ENCODE data around the gene RAP1B. TPM values are rescaled to one million over a fixed set of nuclear protein-coding genes. Genes with fewer than 3 reads are reported as not detected.
A peak's percentile ranks its signal among the peaks of the same experiment; 100 is the strongest.

The RAP1B gene
- total RNA-seq, 2 experiments from 2014 or later: 256 to 261 TPM

GRCh38 chr12:68602720-68603119 lies 8.0 kb upstream of the RAP1B start:
- H3K9me3 ChIP-seq (ENCODE audit: control insufficient read depth in 1 of 2, insufficient read depth in 1 of 2, low read length in 2 of 2): no peaks in the 10 kb centered on the region
- H3K27me3 ChIP-seq (ENCODE audit: control insufficient read depth in 1 of 2, insufficient read depth in 2 of 2, low read length in 2 of 2): no peaks in the 10 kb centered on the region
- no peak for TF ChIP-seq CTCF (IDR thresholded peaks at IDR 0.05)
- Mint-ChIP-seq H3K4me1 (ENCODE audit: low read depth) (peaks cover 43% of the 10 kb centered on the region), H3K27ac (no peak overlapping the region), H3K36me3 (ENCODE audit: low read depth) (no peaks in the 10 kb centered on the region), H3K4me3 (no peak overlapping the region), H3K27me3 (no peaks in the 10 kb centered on the region), H3K9me3 (no peaks in the 10 kb centered on the region)
- ATAC-seq (ENCODE audit: poor library complexity) (no peak), DNase-seq (no peak)
- POLR2A ChIA-PET: interaction anchor here (1.6 to 1.7 kb wide), 3 partner anchors 8 to 25 kb away, joined by 5 to 13 read pairs (median 6); partner anchors contain the start of gene RAP1B
- intact Hi-C loops (cut with DNase I, micrococcal nuclease): no loop called here
- no peak overlapping the region for H3K27ac ChIP-seq (ENCODE audit: low read depth in 1 of 2, low read length in 2 of 2)
- peaks cover 15% of the 10 kb centered on the region for H3K4me1 ChIP-seq (ENCODE audit: insufficient read depth, low read length)
- no peak overlapping the region for H3K4me3 ChIP-seq (ENCODE audit: low read length)
- H3K36me3 ChIP-seq (ENCODE audit: insufficient read depth, low read length): no peaks in the 10 kb centered on the region
- CTCF ChIA-PET: interaction anchor here (1.0 kb wide), 1 partner anchor 205 kb away, joined by 3 read pairs; the partner anchor contains the start of gene MDM2

GRCh38 chr12:68608191-68608590 lies 2.5 kb upstream of the RAP1B start:
- DNase-seq (no peak), ATAC-seq (ENCODE audit: poor library complexity) (no peak)
- Mint-ChIP-seq H3K9me3 (no peaks in the 10 kb centered on the region), H3K4me1 (ENCODE audit: low read depth) (peaks cover 25% of the 10 kb centered on the region), H3K27ac (peak overlapping the region; percentile 52), H3K36me3 (ENCODE audit: low read depth) (peaks cover 20% of the 10 kb centered on the region), H3K27me3 (no peaks in the 10 kb centered on the region), H3K4me3 (peak overlapping the region; percentile 76)
- no peak for TF ChIP-seq CTCF (IDR thresholded peaks at IDR 0.05)
- ChIA-PET POLR2A (interaction anchor here (1.4 to 5.8 kb wide), 2 partner anchors 14 to 70 kb away, joined by 5 to 119 read pairs; no protein-coding TSS in a partner anchor), CTCF (no interaction called here)
- intact Hi-C loops (cut with DNase I, micrococcal nuclease): loop anchor here in 1 of 2 experiments (5.0 kb wide), 1 partner anchor 76 kb away; no protein-coding TSS in a partner anchor
- H3K9me3 ChIP-seq (ENCODE audit: control insufficient read depth in 1 of 2, insufficient read depth in 1 of 2, low read length in 2 of 2): no peaks in the 10 kb centered on the region
- no peak overlapping the region for H3K4me3 ChIP-seq (ENCODE audit: low read length)
- no peaks in the 10 kb centered on the region for H3K36me3 ChIP-seq (ENCODE audit: insufficient read depth, low read length)
- H3K27me3 ChIP-seq (ENCODE audit: control insufficient read depth in 1 of 2, insufficient read depth in 2 of 2, low read length in 2 of 2): no peaks in the 10 kb centered on the region
- H3K27ac ChIP-seq (ENCODE audit: low read depth in 1 of 2, low read length in 2 of 2): no peak overlapping the region
- H3K4me1 ChIP-seq (ENCODE audit: insufficient read depth, low read length): peaks cover 12% of the 10 kb centered on the region

GRCh38 chr12:68609998-68610369 lies 715 bp upstream of the RAP1B start:
- H3K27me3 ChIP-seq (ENCODE audit: control insufficient read depth in 1 of 2, insufficient read depth in 2 of 2, low read length in 2 of 2): no peaks in the 10 kb centered on the region
- no peaks in the 10 kb centered on the region for H3K9me3 Mint-ChIP-seq
- peaks cover 17% of the 10 kb centered on the region for H3K4me1 ChIP-seq (ENCODE audit: insufficient read depth, low read length)
- H3K36me3 ChIP-seq (ENCODE audit: insufficient read depth, low read length): no peaks in the 10 kb centered on the region
- ChIA-PET POLR2A (interaction anchor here (0.7 to 5.9 kb wide), 44 partner anchors 8 to 1341 kb away, joined by 3 to 119 read pairs (median 6); partner anchors contain the start of genes CAND1, DYRK2, MDM1 and MDM2), CTCF (interaction anchor here (0.6 to 2.2 kb wide), 4 partner anchors 23 to 436 kb away, joined by 3 to 6 read pairs (median 4); partner anchors contain the start of gene MDM2)
- ATAC-seq (ENCODE audit: poor library complexity): no peak
- TF ChIP-seq CTCF (IDR thresholded peaks at IDR 0.05): no peak
- no peaks in the 10 kb centered on the region for H3K27me3 Mint-ChIP-seq
- peaks cover 37% of the 10 kb centered on the region for H3K4me1 Mint-ChIP-seq (ENCODE audit: low read depth)
- H3K27ac ChIP-seq (ENCODE audit: low read depth in 1 of 2, low read length in 2 of 2): peak overlapping the region; percentile 84 to 91
- DNase-seq: peak in 3 of 14 experiments; percentile 49 to 67 (median 62)
- peak overlapping the region; percentile 76 for H3K4me3 ChIP-seq (ENCODE audit: low read length)
- peak overlapping the region; percentile 90 for H3K4me3 Mint-ChIP-seq
- intact Hi-C loops (cut with DNase I, micrococcal nuclease): loop anchor here (2.0 to 10.0 kb wide), 8 partner anchors 19 to 195 kb away; partner anchors contain the start of genes SLC35E3 (in 2 of the 2) and MDM2 (in 1 of the 2)
- peak overlapping the region; percentile 94 for H3K27ac Mint-ChIP-seq
- no peaks in the 10 kb centered on the region for H3K9me3 ChIP-seq (ENCODE audit: control insufficient read depth in 1 of 2, insufficient read depth in 1 of 2, low read length in 2 of 2)
- H3K36me3 Mint-ChIP-seq (ENCODE audit: low read depth): peaks cover 36% of the 10 kb centered on the region
